ENCODE data around the gene TRNAU1AP.
"Not testable (repeated sequence)": the region's sequence is repeated elsewhere in the genome, so short reads cannot be mapped to it uniquely, and the experiment has no call there.

DNA sequence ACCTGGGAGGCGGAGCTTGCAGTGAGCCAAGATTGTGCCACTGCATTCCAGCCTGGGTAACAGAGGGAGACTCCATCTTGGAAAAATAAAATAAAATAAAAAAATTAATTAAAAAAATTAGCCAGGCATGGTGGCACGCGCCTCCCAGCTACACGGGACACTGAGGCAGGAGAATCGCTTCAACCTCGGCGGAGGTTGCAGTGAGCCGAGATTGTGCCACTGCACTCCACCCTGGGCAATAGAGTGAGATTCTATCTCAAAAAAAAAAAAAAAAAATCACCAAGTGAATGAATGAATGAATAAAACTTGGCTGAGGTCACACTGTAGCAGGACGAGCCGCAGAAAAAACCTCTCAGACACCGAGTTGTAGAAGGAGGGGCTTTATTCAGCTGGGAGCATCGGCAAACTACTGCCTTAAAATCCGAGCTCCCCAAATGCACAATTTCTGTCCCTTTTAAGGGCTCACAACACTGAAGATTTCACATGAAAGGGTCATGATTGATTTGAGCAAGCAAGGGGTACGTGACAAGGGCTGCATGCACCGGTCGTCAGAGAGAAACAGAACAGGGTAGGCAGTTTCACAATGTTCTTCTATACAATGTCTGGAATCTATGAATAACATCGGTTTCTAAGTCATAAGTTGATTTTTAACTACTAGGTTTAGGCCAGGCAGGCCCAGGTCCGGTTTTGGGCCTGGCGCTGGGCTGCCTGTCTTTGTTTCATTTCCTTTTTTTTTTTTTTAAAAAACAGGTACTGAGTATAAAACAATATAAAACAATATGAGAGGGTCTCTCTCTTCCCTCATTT lies 33.9 kb downstream of the TRNAU1AP start:
- TF ChIP-seq, protein P1, sequence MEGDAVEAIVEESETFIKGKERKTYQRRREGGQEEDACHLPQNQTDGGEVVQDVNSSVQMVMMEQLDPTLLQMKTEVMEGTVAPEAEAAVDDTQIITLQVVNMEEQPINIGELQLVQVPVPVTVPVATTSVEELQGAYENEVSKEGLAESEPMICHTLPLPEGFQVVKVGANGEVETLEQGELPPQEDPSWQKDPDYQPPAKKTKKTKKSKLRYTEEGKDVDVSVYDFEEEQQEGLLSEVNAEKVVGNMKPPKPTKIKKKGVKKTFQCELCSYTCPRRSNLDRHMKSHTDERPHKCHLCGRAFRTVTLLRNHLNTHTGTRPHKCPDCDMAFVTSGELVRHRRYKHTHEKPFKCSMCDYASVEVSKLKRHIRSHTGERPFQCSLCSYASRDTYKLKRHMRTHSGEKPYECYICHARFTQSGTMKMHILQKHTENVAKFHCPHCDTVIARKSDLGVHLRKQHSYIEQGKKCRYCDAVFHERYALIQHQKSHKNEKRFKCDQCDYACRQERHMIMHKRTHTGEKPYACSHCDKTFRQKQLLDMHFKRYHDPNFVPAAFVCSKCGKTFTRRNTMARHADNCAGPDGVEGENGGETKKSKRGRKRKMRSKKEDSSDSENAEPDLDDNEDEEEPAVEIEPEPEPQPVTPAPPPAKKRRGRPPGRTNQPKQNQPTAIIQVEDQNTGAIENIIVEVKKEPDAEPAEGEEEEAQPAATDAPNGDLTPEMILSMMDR (IDR thresholded peaks at IDR 0.05) = not testable (repeated sequence)
- not testable (repeated sequence) for TF ChIP-seq POLR2A (IDR thresholded peaks at IDR 0.05)

Data from lower leg skin (tissue), 3 donors.